Measurements from ENCODE around the gene GPR161. TPM values are rescaled to one million over a fixed set of nuclear protein-coding genes. Genes with fewer than 3 reads are reported as not detected.

GPR161 gene
- total RNA-seq, 1 donor from 2014 or later = 16.4 TPM

DNA sequence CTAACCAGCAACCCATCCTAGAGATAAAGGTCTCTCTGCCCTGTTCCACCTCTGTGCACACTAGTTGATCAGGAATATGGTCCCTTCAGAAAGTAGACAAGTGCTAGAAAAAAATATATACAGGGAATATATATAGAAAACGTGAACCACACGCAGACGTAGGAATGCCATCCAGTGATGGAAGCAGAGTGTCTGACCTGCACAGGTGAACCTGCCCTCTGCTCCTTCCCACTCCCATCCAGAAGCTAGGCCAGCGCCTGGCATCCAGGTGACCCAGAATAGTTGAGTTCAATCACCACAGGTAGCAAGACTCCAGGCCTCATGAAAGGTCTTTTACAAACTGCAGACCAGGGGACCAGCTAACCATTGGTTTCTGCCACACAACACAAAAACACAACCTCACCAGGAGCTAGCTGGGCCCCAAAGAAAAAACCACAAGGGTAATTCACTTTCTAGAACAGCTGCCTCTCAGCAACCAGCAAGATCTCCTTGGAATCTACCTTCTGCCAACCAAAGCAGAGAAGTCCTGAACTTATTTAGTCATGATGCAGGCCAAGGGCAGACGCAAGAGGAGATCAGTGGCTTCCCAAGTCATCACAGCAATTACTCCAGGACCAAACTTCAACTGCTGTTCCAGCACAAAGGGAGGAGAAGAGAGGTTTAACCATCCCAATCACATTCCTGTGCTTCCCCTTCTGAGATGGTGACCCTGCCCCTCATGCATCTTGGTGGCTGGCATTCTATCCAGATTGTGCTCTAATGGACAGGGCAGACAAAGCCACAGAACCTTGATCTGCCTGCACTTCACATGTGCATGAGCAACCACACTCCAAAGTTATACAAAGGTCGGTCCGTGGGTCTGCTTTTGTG lies 53.0 kb downstream of the GPR161 start:
- H3K36me3 ChIP-seq (ENCODE audit: control insufficient read depth, insufficient read depth, low read length) = no peaks in the 10 kb centered on the region
- TF ChIP-seq, protein P1, sequence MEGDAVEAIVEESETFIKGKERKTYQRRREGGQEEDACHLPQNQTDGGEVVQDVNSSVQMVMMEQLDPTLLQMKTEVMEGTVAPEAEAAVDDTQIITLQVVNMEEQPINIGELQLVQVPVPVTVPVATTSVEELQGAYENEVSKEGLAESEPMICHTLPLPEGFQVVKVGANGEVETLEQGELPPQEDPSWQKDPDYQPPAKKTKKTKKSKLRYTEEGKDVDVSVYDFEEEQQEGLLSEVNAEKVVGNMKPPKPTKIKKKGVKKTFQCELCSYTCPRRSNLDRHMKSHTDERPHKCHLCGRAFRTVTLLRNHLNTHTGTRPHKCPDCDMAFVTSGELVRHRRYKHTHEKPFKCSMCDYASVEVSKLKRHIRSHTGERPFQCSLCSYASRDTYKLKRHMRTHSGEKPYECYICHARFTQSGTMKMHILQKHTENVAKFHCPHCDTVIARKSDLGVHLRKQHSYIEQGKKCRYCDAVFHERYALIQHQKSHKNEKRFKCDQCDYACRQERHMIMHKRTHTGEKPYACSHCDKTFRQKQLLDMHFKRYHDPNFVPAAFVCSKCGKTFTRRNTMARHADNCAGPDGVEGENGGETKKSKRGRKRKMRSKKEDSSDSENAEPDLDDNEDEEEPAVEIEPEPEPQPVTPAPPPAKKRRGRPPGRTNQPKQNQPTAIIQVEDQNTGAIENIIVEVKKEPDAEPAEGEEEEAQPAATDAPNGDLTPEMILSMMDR (IDR thresholded peaks at IDR 0.05; ENCODE audit: insufficient read depth, low read length, poor library complexity, severe bottlenecking) = no peak
- no peak for DNase-seq (ENCODE audit: low read depth)
- no peak overlapping the region for H3K4me3 ChIP-seq (ENCODE audit: low read depth, low read length)
- H3K27me3 ChIP-seq (ENCODE audit: control insufficient read depth, insufficient read depth, low read length) = no peaks in the 10 kb centered on the region

DNA sequence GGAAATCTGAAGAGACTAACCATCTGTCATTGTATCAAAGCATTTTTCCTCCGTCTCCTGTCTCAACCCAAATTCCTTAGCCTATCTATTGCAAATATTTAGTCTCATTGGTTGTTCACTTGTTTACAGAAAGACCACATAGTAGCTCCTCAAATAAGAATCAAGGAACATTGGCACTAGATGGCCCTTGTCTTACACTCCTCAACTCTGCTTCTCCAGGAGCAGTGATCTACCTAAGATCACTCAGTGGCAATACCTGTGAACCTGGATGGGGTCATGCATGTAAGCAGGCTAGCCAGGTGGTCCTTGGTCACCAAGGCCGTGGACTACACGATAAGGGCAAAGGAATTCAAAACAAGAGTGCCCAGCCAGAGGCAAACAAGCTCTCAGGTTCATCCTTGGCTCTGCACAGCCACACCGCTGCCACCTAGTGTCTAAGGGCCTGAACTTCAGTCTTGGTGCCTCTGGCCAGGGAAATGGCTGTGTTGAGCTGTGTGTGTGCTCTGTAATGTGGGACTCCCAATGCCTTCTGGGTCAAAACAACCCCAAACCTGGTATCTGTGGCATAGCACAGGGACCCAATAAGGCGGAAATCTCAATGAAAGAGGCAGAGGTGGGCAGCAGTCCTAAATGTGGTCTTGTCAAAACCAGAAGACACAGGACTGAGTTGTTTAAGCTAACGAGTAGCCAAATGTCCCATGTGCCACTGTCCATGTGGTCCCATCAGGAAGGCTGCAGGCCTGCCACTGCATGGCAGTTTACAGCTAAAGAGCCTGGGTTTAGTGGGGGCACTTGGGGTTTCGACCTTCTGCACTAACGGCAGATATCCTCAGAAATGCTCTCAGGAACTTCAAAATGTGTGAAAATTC lies 54.5 kb downstream of the GPR161 start:
- DNase-seq (ENCODE audit: low read depth) = no peak
- no peak overlapping the region for H3K4me3 ChIP-seq (ENCODE audit: low read depth, low read length)
- H3K27me3 ChIP-seq (ENCODE audit: control insufficient read depth, insufficient read depth, low read length) = no peaks in the 10 kb centered on the region
- TF ChIP-seq, protein P1 (IDR thresholded peaks at IDR 0.05; ENCODE audit: insufficient read depth, low read length, poor library complexity, severe bottlenecking) = peak; percentile 94
- H3K36me3 ChIP-seq (ENCODE audit: control insufficient read depth, insufficient read depth, low read length) = no peaks in the 10 kb centered on the region

DNA sequence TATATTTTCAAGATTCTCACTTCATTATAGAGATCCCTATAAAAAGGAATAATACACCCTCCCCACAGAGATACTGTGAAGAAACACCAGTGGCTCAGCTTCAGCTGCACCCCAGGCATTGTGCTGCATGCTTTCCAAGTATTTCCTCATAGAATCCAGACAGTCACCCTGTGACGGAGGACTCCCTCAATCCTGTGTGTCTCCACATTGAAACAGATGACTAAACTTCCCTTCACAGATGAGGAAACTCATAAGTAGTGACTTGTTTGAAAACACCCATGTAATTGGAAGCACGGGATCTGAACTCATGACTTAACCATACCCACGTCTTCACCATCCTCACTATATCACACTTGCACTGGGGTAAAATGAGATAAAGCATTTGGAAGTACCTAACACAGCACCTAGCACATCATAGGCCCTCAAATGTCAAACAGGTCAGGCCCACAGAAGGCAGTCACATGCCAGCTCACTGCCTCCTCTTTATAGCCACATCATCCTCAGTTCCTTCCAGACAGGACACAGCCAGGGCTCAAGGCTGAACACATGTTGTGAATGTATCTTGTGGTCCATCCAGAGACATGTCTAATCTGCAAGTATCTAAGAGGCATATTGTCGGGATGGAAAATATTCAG lies 55.2 kb downstream of the GPR161 start:
- Histone ChIP-seq H3K27me3 (ENCODE audit: control insufficient read depth, insufficient read depth, low read length) (no peaks in the 10 kb centered on the region), H3K4me3 (ENCODE audit: low read depth, low read length) (no peak overlapping the region), H3K36me3 (ENCODE audit: control insufficient read depth, insufficient read depth, low read length) (no peaks in the 10 kb centered on the region)
- TF ChIP-seq, protein P1 (IDR thresholded peaks at IDR 0.05; ENCODE audit: insufficient read depth, low read length, poor library complexity, severe bottlenecking) = no peak
- DNase-seq (ENCODE audit: low read depth) = no peak

DNA sequence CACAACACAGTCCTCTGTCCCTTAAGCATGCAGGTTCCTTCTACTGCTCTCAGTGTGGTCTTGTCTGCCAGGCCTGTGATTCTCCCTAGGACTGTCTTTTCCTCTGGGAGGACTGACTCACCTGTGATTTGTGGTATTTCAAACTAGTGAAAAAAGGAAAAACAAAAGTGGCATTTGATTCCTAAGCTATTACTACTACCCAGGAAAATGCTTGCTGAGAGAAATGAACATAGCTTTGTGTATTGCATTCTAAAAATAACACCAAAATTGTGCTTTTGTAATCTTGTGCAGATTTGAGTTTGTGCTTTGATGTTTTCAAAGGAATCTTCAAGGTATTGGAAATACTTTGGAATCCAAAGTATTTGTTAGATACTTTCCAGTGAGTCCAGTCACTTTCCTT lies 57.0 kb downstream of the GPR161 start:
- DNase-seq (ENCODE audit: low read depth) = no peak
- H3K27me3 ChIP-seq (ENCODE audit: control insufficient read depth, insufficient read depth, low read length) = no peaks in the 10 kb centered on the region
- H3K36me3 ChIP-seq (ENCODE audit: control insufficient read depth, insufficient read depth, low read length) = no peaks in the 10 kb centered on the region
- TF ChIP-seq, protein P1 (IDR thresholded peaks at IDR 0.05; ENCODE audit: insufficient read depth, low read length, poor library complexity, severe bottlenecking) = no peak
- no peak overlapping the region for H3K4me3 ChIP-seq (ENCODE audit: low read depth, low read length)

DNA sequence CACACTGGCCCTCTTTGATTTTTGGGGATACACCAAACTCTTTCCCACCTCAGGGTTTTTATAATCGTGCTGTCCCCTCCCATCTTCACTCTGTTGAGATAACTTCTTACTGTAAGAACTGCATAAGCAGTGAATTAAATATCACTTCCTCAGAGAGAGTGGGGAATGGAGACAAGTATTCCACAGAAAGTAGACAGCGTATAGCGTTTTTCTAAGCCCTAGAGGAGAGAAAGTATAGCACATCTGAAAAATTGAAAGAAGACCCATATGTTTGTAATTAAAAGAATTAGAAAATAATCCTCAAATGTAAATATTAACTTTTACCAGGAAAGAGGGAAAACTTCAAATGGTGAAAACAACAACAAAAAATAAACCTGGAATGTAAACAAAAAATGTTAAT lies 67.3 kb downstream of the GPR161 start:
- Histone ChIP-seq H3K27me3 (ENCODE audit: control insufficient read depth, insufficient read depth, low read length) (no peaks in the 10 kb centered on the region), H3K4me3 (ENCODE audit: low read depth, low read length) (no peak overlapping the region), H3K36me3 (ENCODE audit: control insufficient read depth, insufficient read depth, low read length) (peaks cover 2% of the 10 kb centered on the region)
- TF ChIP-seq, protein P1 (IDR thresholded peaks at IDR 0.05; ENCODE audit: insufficient read depth, low read length, poor library complexity, severe bottlenecking) = no peak
- no peak for DNase-seq (ENCODE audit: low read depth)

Measured in kidney epithelial cell (primary cell).